ENCODE data around the gene ZDHHC1.

GRCh38 chr16:67423611-67424260 is 7.5 kb upstream of the ZDHHC1 start:
- TF ChIP-seq CTCF (IDR thresholded peaks at IDR 0.05; ENCODE audit: low read depth, low read length) (no peak), EZH2phosphoT487 (IDR thresholded peaks at IDR 0.05; ENCODE audit: low read depth) (no peak)

All from OCI-LY3 (cell line).